NT2/D1 (cell line): Measurements from ENCODE around the gene TBC1D2B.

ENCODE experiments used
- DNase-seq: peaks from one replicate; pipeline ENCODE4 v3.0.0-alpha.2; 2011; ENCODE audit warnings: low read depth, low spot score
- H3K27me3 ChIP-seq: 2 replicates; pipeline ENCODE4 v1.6.0; 2011; ENCODE audit warnings: mild to moderate bottlenecking; ENCODE audit not compliant: insufficient read length, insufficient read depth
- H3K36me3 ChIP-seq: 2 replicates; pipeline ENCODE4 v1.6.1; 2011; ENCODE audit warnings: mild to moderate bottlenecking, low read length, mixed read lengths; ENCODE audit not compliant: insufficient read depth, insufficient read length
- H3K4me1 ChIP-seq: 2 replicates; pipeline ENCODE4 v1.5.1; 2011; ENCODE audit not compliant: insufficient read depth, insufficient read length
- H3K4me3 ChIP-seq: 2 replicates; pipeline ENCODE4 v1.5.1; 2011; ENCODE audit warnings: low read depth; ENCODE audit not compliant: insufficient read length
- H3K9ac ChIP-seq: 2 replicates; pipeline ENCODE4 v1.6.0; 2011; ENCODE audit warnings: low read depth; ENCODE audit not compliant: insufficient read length
- H3K9me3 ChIP-seq: 2 replicates; pipeline ENCODE4 v1.5.1; 2011; ENCODE audit warnings: mild to moderate bottlenecking, low read length; ENCODE audit not compliant: insufficient read depth
- SUZ12 ChIP-seq: IDR thresholded peaks from 2 replicates; pipeline ENCODE4 v1.6.1; 2011; ENCODE audit not compliant: insufficient read length, insufficient read depth; ENCODE audit errors: extremely low read depth
- YY1 ChIP-seq: IDR thresholded peaks from 2 replicates; pipeline ENCODE4 v1.6.1; 2011; ENCODE audit not compliant: insufficient read length, insufficient read depth
- ZNF274 ChIP-seq: IDR thresholded peaks from 2 replicates; pipeline ENCODE4 v1.6.1; 2011; ENCODE audit warnings: mild to moderate bottlenecking, low read depth, low read length

The TBC1D2B gene

DNA sequence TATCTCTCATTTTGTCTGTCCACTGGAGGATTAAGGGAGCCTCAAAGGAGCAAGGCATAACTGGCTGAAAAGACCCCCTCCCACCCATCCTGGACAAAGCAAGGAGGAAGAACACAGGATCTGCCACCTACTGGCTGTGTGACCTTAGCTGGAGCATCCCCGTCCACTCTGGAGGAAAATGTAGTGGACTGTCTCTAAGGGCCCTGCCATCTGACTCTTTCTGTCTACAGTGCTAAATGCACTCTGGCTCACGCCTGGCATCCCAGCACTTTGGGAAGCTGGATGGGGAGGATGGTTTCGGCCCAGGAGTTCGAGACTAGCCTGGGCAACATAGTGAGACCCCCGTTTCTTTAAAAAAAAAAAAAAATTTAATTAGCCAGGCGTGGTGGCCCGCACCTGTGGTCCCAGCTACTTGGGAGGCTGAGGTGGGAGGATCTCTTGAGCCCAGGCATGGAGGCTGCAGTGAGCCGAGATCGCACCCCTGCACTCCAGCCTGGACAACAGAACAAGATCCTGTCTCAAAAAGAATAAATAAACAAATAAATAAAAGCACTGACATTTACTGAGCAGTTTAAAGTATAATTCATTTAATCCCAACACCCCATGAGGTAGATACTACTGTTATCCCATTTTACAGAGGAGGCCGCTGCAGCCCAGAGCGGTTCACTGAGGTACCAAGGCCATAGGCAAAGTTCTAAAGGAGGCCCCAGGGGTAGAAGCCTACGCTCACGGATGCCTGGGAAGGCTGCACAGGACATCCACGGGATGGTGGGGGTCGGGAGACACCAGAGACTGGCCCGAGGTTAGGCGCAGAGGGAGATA is 1.1 kb downstream of the TBC1D2B start:
- peak overlapping the region; percentile 94 for H3K9ac ChIP-seq
- peaks cover 2% of the 10 kb centered on the region for H3K4me1 ChIP-seq
- H3K4me3 ChIP-seq = peak overlapping the region; percentile 92
- TF ChIP-seq SUZ12 (no peak), ZNF274 (no peak), YY1 (no peak)
- peaks cover 2% of the 10 kb centered on the region for H3K36me3 ChIP-seq
- no peak for DNase-seq
- peaks cover 6% of the 10 kb centered on the region for H3K27me3 ChIP-seq
- H3K9me3 ChIP-seq = no peaks in the 10 kb centered on the region

GRCh38 chr15:78075490-78076230 is 1.9 kb downstream of the TBC1D2B start:
- Histone ChIP-seq H3K4me3 (no peak overlapping the region), H3K27me3 (peaks cover 6% of the 10 kb centered on the region), H3K4me1 (peaks cover 2% of the 10 kb centered on the region), H3K36me3 (peaks cover 2% of the 10 kb centered on the region), H3K9ac (peak overlapping the region; percentile 44), H3K9me3 (no peaks in the 10 kb centered on the region)
- no peak for TF ChIP-seq ZNF274
- no peak for TF ChIP-seq SUZ12
- TF ChIP-seq YY1 = no peak
- DNase-seq = peak; percentile 56

GRCh38 chr15:78073046-78073787 is 4.3 kb downstream of the TBC1D2B start:
- peaks cover 2% of the 10 kb centered on the region for H3K36me3 ChIP-seq
- H3K4me3 ChIP-seq = no peak overlapping the region
- no peaks in the 10 kb centered on the region for H3K9me3 ChIP-seq
- peaks cover 2% of the 10 kb centered on the region for H3K4me1 ChIP-seq
- DNase-seq = no peak
- TF ChIP-seq SUZ12 (no peak), YY1 (no peak), ZNF274 (no peak)
- H3K9ac ChIP-seq = no peak overlapping the region
- H3K27me3 ChIP-seq = peaks cover 6% of the 10 kb centered on the region

DNA sequence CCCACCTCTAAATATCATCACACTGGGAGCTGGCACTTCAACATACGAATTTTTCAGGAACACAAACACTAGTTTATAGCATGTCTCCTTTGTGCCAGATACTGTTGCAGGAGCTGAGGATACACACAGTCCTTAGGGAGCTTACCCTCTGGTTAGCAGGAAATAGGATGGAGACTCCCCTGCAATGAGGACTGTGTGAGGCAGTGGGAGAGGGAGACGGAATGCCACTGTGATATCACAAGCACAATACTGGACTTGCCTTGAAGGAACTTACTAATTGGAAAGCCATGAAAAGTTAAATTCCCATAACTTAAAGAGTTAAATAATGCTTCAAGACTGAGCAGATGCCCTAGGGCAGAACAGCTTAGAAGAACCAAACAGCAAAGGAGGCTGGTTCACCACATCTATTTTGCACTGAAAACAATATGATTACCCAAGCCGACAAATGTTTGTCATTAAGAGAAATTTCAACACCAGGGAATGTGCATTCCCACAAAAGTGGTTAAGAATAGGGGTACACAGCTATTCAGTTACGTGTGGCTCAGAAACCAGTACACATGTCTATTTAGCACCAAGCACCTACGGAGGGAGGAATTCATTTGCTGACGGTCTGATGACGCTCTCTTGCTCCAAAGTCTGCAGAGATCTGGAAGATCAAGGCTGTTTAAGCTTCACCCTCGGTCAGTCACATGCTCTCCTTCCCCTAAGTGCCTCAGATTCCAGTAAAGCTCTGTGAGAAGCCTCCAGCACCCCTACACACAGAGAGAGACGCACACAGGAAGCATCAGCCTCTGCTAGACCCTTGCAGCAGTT is 5.2 kb downstream of the TBC1D2B start:
- no peak for DNase-seq
- TF ChIP-seq YY1 = no peak
- no peak for TF ChIP-seq SUZ12
- TF ChIP-seq ZNF274 = no peak
- H3K27me3 ChIP-seq = no peaks in the 10 kb centered on the region
- no peak overlapping the region for H3K9ac ChIP-seq
- peaks cover 2% of the 10 kb centered on the region for H3K4me1 ChIP-seq
- H3K36me3 ChIP-seq = peaks cover 2% of the 10 kb centered on the region
- H3K9me3 ChIP-seq = no peaks in the 10 kb centered on the region
- H3K4me3 ChIP-seq = no peak overlapping the region

GRCh38 chr15:78071383-78071782 is 6.1 kb downstream of the TBC1D2B start:
- no peak for TF ChIP-seq YY1
- no peak for TF ChIP-seq SUZ12
- TF ChIP-seq ZNF274 = no peak
- H3K36me3 ChIP-seq = peaks cover 2% of the 10 kb centered on the region
- no peaks in the 10 kb centered on the region for H3K27me3 ChIP-seq
- peaks cover 2% of the 10 kb centered on the region for H3K4me1 ChIP-seq
- no peaks in the 10 kb centered on the region for H3K9me3 ChIP-seq
- DNase-seq = no peak
- H3K4me3 ChIP-seq = no peak overlapping the region
- H3K9ac ChIP-seq = no peak overlapping the region

- no peak overlapping the region for H3K4me3 ChIP-seq
- TF ChIP-seq YY1 (no peak), ZNF274 (no peak), SUZ12 (no peak)
- H3K4me1 ChIP-seq = peaks cover 2% of the 10 kb centered on the region
- H3K36me3 ChIP-seq = peaks cover 2% of the 10 kb centered on the region
- H3K9ac ChIP-seq = no peak overlapping the region
- no peaks in the 10 kb centered on the region for H3K27me3 ChIP-seq
- no peaks in the 10 kb centered on the region for H3K9me3 ChIP-seq
- no peak for DNase-seq
Observed at GRCh38 chr15:78070049-78070700, 7.3 kb downstream of the TBC1D2B start.
